GM12801 (cell line): ENCODE data around the gene ROR2.

ENCODE experiments used
- CTCF ChIP-seq: IDR thresholded peaks from one replicate; pipeline ENCODE4 v1.5.1; 2011; ENCODE audit warnings: control low read depth; ENCODE audit not compliant: insufficient read length; ENCODE audit errors: extremely low read depth

ROR2 gene

GRCh38 chr9:91864380-91864779 lies 85.6 kb downstream of the ROR2 start:
- TF ChIP-seq CTCF, result no peak

GRCh38 chr9:91863469-91863868 lies 86.6 kb downstream of the ROR2 start:
- TF ChIP-seq CTCF, result no peak

DNA sequence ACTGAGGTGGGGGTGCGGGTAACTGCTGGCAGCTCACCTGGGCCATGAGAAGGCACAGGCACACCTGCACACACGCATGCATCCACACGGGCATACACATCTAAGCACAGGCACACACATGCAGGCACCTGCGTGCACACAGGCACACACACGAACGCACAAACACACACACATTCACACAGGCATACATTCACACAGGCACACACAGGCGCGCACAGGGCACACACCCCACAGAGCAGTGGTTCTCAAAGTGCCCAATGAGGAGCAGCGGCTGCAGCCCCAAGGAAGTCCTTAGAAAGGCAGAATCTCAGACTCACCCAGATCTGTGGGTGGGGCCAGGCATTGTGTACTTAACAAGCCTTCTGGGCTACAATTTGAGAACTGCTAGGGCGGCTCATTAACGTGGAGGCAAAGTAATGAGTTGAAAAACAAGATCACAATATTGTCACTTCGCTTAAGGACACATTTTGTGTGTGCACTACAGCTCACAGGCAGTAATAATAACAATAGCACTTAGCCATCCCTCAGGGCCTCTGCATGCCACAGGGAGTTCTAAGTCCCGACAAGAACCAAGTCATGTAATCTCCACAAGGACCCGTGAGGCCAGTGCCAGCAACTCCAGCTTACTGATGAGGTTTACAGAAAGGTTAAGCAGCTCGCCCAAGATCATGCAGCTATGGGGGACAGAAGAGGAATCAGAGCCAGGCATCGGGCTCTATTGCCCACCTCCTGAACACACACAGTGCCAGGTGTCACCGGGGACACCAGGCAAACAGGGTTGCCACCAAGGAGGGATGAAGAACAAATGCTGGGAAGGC lies 91.6 kb downstream of the ROR2 start:
- no peak for TF ChIP-seq CTCF

DNA sequence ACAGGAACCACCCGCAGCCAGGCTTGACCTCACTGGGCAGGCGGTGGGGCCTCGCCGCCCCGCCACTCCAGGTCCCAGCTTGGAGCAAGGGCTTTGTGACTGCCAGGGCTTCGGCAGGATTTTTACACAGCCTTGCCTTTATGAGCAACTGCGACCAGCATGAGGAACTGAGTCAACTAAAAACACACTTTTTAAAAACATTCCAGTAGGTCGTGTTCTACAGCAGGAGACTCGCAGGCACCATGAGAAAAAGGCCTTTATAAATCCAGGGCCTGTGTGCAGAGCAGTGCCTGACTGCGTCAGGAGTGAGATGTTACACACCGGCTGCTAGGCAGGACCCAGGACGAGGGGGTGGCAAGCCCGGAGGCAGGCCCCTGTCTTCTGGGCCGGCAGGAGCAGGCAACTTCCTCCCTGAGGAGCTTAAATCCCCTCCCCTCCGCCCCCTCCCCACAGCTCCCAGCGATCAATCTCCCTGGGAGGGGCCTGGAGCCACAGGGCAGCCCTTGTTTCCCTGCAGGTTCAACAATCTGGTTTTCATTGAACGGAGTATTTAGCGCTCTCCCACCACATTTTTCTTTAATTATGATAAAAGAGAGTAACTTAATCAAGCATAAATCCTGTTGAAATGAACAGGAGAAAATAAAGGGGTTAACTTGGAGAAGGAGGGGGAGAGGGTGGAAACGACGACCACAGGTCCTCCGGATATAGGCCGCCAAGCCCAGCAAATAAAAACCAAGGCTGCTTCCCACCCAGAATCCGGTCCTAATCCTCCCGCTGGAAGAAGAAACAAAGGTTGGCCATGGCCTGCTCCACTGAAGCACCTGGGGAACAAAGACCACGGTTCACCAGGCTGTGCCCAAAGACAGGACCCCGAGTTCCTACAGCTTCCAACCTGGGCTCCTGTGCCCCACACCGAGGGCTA lies 92.5 kb downstream of the ROR2 start:
- no peak for TF ChIP-seq CTCF

GRCh38 chr9:91856419-91856818 lies 93.6 kb downstream of the ROR2 start:
- TF ChIP-seq CTCF, result no peak

- TF ChIP-seq CTCF, result no peak
Observed at GRCh38 chr9:91855196-91855595, 94.8 kb downstream of the ROR2 start.

GRCh38 chr9:91852801-91853347 lies 97.2 kb downstream of the ROR2 start:
- TF ChIP-seq CTCF, result no peak
